PC-3 (cell line): ENCODE data around the gene KDM4C.

Source experiments
- EZH2 ChIP-seq: fragments of 300-600 bp; sonication (generic); IDR thresholded peaks from one replicate; pipeline ENCODE4 v1.6.1; 2017; ENCODE audit warnings: antibody characterized with exemption, mild to moderate bottlenecking, low read length; ENCODE audit not compliant: unreplicated experiment
- EZH2phosphoT487 ChIP-seq: fragments of 300-600 bp; sonication (generic); IDR thresholded peaks from 2 replicates; pipeline ENCODE4 v1.6.1; 2018; ENCODE audit warnings: mild to moderate bottlenecking, antibody characterized with exemption, low read length, borderline replicate concordance
- TF ChIP-seq, protein P1 (sequence below): fragments of 300-600 bp; sonication (generic); conservative IDR thresholded peaks from 2 replicates; pipeline ENCODE4 v1.5.1; 2017; ENCODE audit warnings: antibody characterized with exemption, low read depth, mild to moderate bottlenecking, low read length

DNA sequence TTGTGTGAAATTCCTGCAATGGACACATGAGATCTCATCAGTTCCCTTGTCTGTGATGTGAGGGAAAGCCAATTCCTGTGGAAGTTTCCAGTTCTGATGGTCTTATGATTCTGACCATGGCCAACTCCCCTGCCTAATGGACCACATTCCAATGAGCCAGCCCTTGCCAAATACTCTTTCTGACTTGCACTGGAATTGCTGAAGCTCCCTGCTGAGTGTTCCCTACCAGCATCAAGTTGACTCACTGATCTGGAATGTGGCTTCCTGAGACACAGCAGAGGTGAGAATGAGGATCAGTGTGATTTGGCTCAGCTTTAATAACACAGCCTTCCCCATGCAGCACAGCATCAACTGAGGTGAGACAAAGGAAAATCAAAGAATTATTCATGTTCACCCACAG, 427.8 kb downstream of the KDM4C start:
- TF ChIP-seq, protein P1, sequence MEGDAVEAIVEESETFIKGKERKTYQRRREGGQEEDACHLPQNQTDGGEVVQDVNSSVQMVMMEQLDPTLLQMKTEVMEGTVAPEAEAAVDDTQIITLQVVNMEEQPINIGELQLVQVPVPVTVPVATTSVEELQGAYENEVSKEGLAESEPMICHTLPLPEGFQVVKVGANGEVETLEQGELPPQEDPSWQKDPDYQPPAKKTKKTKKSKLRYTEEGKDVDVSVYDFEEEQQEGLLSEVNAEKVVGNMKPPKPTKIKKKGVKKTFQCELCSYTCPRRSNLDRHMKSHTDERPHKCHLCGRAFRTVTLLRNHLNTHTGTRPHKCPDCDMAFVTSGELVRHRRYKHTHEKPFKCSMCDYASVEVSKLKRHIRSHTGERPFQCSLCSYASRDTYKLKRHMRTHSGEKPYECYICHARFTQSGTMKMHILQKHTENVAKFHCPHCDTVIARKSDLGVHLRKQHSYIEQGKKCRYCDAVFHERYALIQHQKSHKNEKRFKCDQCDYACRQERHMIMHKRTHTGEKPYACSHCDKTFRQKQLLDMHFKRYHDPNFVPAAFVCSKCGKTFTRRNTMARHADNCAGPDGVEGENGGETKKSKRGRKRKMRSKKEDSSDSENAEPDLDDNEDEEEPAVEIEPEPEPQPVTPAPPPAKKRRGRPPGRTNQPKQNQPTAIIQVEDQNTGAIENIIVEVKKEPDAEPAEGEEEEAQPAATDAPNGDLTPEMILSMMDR = no peak
- no peak for TF ChIP-seq EZH2phosphoT487
- TF ChIP-seq EZH2 = no peak
